HG02642 (cell line): Measurements from ENCODE around the gene USP9Y.
"Not testable (repeated sequence)": the region's sequence is repeated elsewhere in the genome, so short reads cannot be mapped to it uniquely, and the experiment has no call there.

ENCODE experiments used
- ATAC-seq: cut with Tn5 transposase; IDR thresholded peaks from one replicate; pipeline ENCODE4 v1.9.1; 2021; ENCODE audit warnings: mild to moderate bottlenecking; ENCODE audit not compliant: unreplicated experiment, poor library complexity

USP9Y gene

GRCh38 chrY:12701181-12701695 is at the start of gene USP9Y:
TSS of gene USP9Y (plus strand) at chrY:12701231. CDS start at chrY:12709448, 8,217 bp downstream.
- ATAC-seq: no peak

- ATAC-seq: no peak
Measured at GRCh38 chrY:12651621-12652036, 49.4 kb upstream of the USP9Y start.

- ATAC-seq: peak; percentile 80
Measured at GRCh38 chrY:12661745-12662681, 39.0 kb upstream of the USP9Y start.

GRCh38 chrY:12662745-12663591 is 38.1 kb upstream of the USP9Y start:
- ATAC-seq: peak; percentile 42

- ATAC-seq: not testable (repeated sequence)
Measured at GRCh38 chrY:12663845-12664244, 37.2 kb upstream of the USP9Y start.

GRCh38 chrY:12678111-12678510 is 22.9 kb upstream of the USP9Y start:
- no peak for ATAC-seq

- ATAC-seq: no peak
Measured at GRCh38 chrY:12681535-12681934, 19.5 kb upstream of the USP9Y start.

- no peak for ATAC-seq
Measured at GRCh38 chrY:12688337-12688736, 12.7 kb upstream of the USP9Y start.

- ATAC-seq: no peak
Measured at GRCh38 chrY:12700087-12700486, 944 bp upstream of the USP9Y start.

- ATAC-seq: no peak
Measured at GRCh38 chrY:12702174-12702573, 1.1 kb downstream of the USP9Y start.

GRCh38 chrY:12710460-12710859 is 9.4 kb downstream of the USP9Y start:
- ATAC-seq: no peak

- ATAC-seq: no peak
Measured at GRCh38 chrY:12715376-12715775, 14.3 kb downstream of the USP9Y start.

- ATAC-seq: no peak
Measured at GRCh38 chrY:12729746-12730145, 28.7 kb downstream of the USP9Y start.

- ATAC-seq: peak; percentile 93
Measured at GRCh38 chrY:12733625-12734024, 32.6 kb downstream of the USP9Y start.

- no peak for ATAC-seq
Measured at GRCh38 chrY:12734051-12734450, 33.0 kb downstream of the USP9Y start.

- ATAC-seq: no peak
Measured at GRCh38 chrY:12741414-12741813, 40.4 kb downstream of the USP9Y start.

GRCh38 chrY:12742725-12743124 is 41.7 kb downstream of the USP9Y start:
- ATAC-seq: no peak

GRCh38 chrY:12744091-12744490 is 43.1 kb downstream of the USP9Y start:
- ATAC-seq: no peak

GRCh38 chrY:12749293-12749692 is 48.3 kb downstream of the USP9Y start:
- ATAC-seq: no peak

GRCh38 chrY:12752856-12753255 is 51.8 kb downstream of the USP9Y start:
- no peak for ATAC-seq

- ATAC-seq: no peak
Measured at GRCh38 chrY:12756021-12756420, 55.0 kb downstream of the USP9Y start.
